IPS-15b (cell line): ENCODE results near the gene NT5DC4.

ENCODE experiments used
- H3K27me3 ChIP-seq: one replicate; pipeline ENCODE4 v1.6.1; 2013; ENCODE audit warnings: low read length; ENCODE audit not compliant: control insufficient read depth, insufficient read depth
- H3K36me3 ChIP-seq: one replicate; pipeline ENCODE4 v1.6.1; 2013; ENCODE audit warnings: low read length; ENCODE audit not compliant: control insufficient read depth, insufficient read depth
- H3K4me1 ChIP-seq: one replicate; pipeline ENCODE4 v1.6.1; 2013; ENCODE audit warnings: mild to moderate bottlenecking, low read length; ENCODE audit not compliant: control insufficient read depth, insufficient read depth
- H3K4me3 ChIP-seq: one replicate; pipeline ENCODE4 v1.5.1; 2013; ENCODE audit warnings: low read depth, low read length
- H3K9ac ChIP-seq: one replicate; pipeline ENCODE4 v1.6.1; 2013; ENCODE audit warnings: low read depth, mild to moderate bottlenecking, low read length
- H3K9me3 ChIP-seq: one replicate; pipeline ENCODE4 v1.6.1; 2013; ENCODE audit warnings: mild to moderate bottlenecking, low read length; ENCODE audit not compliant: control insufficient read depth, insufficient read depth

NT5DC4 gene

GRCh38 chr2:112764071-112765044 lies 43.5 kb downstream of the NT5DC4 start, which contains the start of gene CKAP2L:
TSS of gene CKAP2L (minus strand) at chr2:112764609. CDS start at chr2:112764598, 11 bp downstream.
- no peaks in the 10 kb centered on the region for H3K27me3 ChIP-seq
- peak within 1 kb of the TSS; percentile 73 for H3K4me3 ChIP-seq
- no peaks in the 10 kb centered on the region for H3K9me3 ChIP-seq
- H3K36me3 ChIP-seq: peaks cover 6% of the 10 kb centered on the region
- H3K4me1 ChIP-seq: peaks cover 7% of the 10 kb centered on the region
- H3K9ac ChIP-seq: no peak within 1 kb of the TSS

GRCh38 chr2:112765251-112765650 lies 44.4 kb downstream of the NT5DC4 start:
- Histone ChIP-seq H3K4me3 (peak overlapping the region; percentile 73), H3K9me3 (no peaks in the 10 kb centered on the region), H3K4me1 (peaks cover 7% of the 10 kb centered on the region)

GRCh38 chr2:112767693-112768330 lies 47.0 kb downstream of the NT5DC4 start:
- Histone ChIP-seq H3K27me3 (no peaks in the 10 kb centered on the region), H3K9me3 (no peaks in the 10 kb centered on the region), H3K36me3 (peaks cover 3% of the 10 kb centered on the region), H3K9ac (no peak overlapping the region), H3K4me3 (no peak overlapping the region), H3K4me1 (peaks cover 7% of the 10 kb centered on the region)

More at GRCh38 chr2:112765251-112765650, 44.4 kb downstream of the NT5DC4 start:
- Histone ChIP-seq H3K9ac (no peak overlapping the region), H3K36me3 (peaks cover 3% of the 10 kb centered on the region), H3K27me3 (no peaks in the 10 kb centered on the region)

GRCh38 chr2:112768432-112768831 lies 47.6 kb downstream of the NT5DC4 start:
- Histone ChIP-seq H3K4me1 (peaks cover 3% of the 10 kb centered on the region), H3K9ac (no peak overlapping the region), H3K27me3 (no peaks in the 10 kb centered on the region), H3K36me3 (peaks cover 3% of the 10 kb centered on the region), H3K4me3 (no peak overlapping the region), H3K9me3 (no peaks in the 10 kb centered on the region)

GRCh38 chr2:112772322-112772721 lies 51.5 kb downstream of the NT5DC4 start:
- no peaks in the 10 kb centered on the region for H3K36me3 ChIP-seq
- no peak overlapping the region for H3K9ac ChIP-seq
- no peaks in the 10 kb centered on the region for H3K27me3 ChIP-seq
- H3K4me1 ChIP-seq: no peaks in the 10 kb centered on the region
- no peaks in the 10 kb centered on the region for H3K9me3 ChIP-seq
- no peak overlapping the region for H3K4me3 ChIP-seq

GRCh38 chr2:112772911-112773475 lies 52.2 kb downstream of the NT5DC4 start:
- no peak overlapping the region for H3K9ac ChIP-seq
- H3K36me3 ChIP-seq: no peaks in the 10 kb centered on the region
- no peaks in the 10 kb centered on the region for H3K27me3 ChIP-seq
- H3K4me1 ChIP-seq: no peaks in the 10 kb centered on the region
- H3K4me3 ChIP-seq: no peak overlapping the region
- no peaks in the 10 kb centered on the region for H3K9me3 ChIP-seq

- H3K36me3 ChIP-seq: no peaks in the 10 kb centered on the region
- H3K27me3 ChIP-seq: no peaks in the 10 kb centered on the region
- no peak overlapping the region for H3K4me3 ChIP-seq
- H3K4me1 ChIP-seq: no peaks in the 10 kb centered on the region
- H3K9ac ChIP-seq: no peak overlapping the region
- no peaks in the 10 kb centered on the region for H3K9me3 ChIP-seq
These were observed 52.7 kb downstream of the NT5DC4 start for GRCh38 chr2:112773556-112773955.

GRCh38 chr2:112774536-112775285 lies 53.9 kb downstream of the NT5DC4 start:
- H3K27me3 ChIP-seq: no peaks in the 10 kb centered on the region
- no peaks in the 10 kb centered on the region for H3K4me1 ChIP-seq
- H3K36me3 ChIP-seq: no peaks in the 10 kb centered on the region
- H3K9me3 ChIP-seq: no peaks in the 10 kb centered on the region
- H3K9ac ChIP-seq: no peak overlapping the region
- H3K4me3 ChIP-seq: no peak overlapping the region

GRCh38 chr2:112776113-112776512 lies 55.3 kb downstream of the NT5DC4 start:
- no peaks in the 10 kb centered on the region for H3K27me3 ChIP-seq
- no peaks in the 10 kb centered on the region for H3K36me3 ChIP-seq
- no peak overlapping the region for H3K4me3 ChIP-seq
- no peaks in the 10 kb centered on the region for H3K9me3 ChIP-seq
- H3K9ac ChIP-seq: no peak overlapping the region
- no peaks in the 10 kb centered on the region for H3K4me1 ChIP-seq

GRCh38 chr2:112777036-112777435 lies 56.2 kb downstream of the NT5DC4 start:
- H3K36me3 ChIP-seq: no peaks in the 10 kb centered on the region
- no peaks in the 10 kb centered on the region for H3K27me3 ChIP-seq
- H3K9ac ChIP-seq: no peak overlapping the region
- no peak overlapping the region for H3K4me3 ChIP-seq
- no peaks in the 10 kb centered on the region for H3K9me3 ChIP-seq
- H3K4me1 ChIP-seq: no peaks in the 10 kb centered on the region

- H3K9ac ChIP-seq: no peak overlapping the region
- H3K4me1 ChIP-seq: peaks cover 3% of the 10 kb centered on the region
These were observed 58.8 kb downstream of the NT5DC4 start for GRCh38 chr2:112779598-112779997.

More at GRCh38 chr2:112779598-112779997, 58.8 kb downstream of the NT5DC4 start:
- Histone ChIP-seq H3K27me3 (no peaks in the 10 kb centered on the region), H3K36me3 (no peaks in the 10 kb centered on the region), H3K4me3 (no peak overlapping the region), H3K9me3 (no peaks in the 10 kb centered on the region)
